ENCODE data around the gene TLL1. TPM values are rescaled to one million over a fixed set of nuclear protein-coding genes. Genes with fewer than 3 reads are reported as not detected.

TLL1 gene
- total and polyA plus RNA-seq, 7 experiments from 2014 or later, result not detected

- no peak for DNase-seq
- no peak overlapping the region for H3K27ac Mint-ChIP-seq
- Histone ChIP-seq H3K36me3 (ENCODE audit: control insufficient read depth in 2 of 3, insufficient read depth in 3 of 3, low read length in 3 of 3) (no peaks in the 10 kb centered on the region), H3K9me3 (ENCODE audit: control insufficient read depth in 2 of 3, low read length in 3 of 3) (no peaks in the 10 kb centered on the region), H3K4me3 (ENCODE audit: low read length) (no peak overlapping the region), H3K27ac (ENCODE audit: low read depth, low read length) (no peak overlapping the region), H3K27me3 (ENCODE audit: control insufficient read depth in 2 of 2, insufficient read depth in 2 of 2, low read length in 2 of 2) (no peaks in the 10 kb centered on the region), H3K4me1 (ENCODE audit: control insufficient read depth in 2 of 2, insufficient read depth in 2 of 2, low read length in 2 of 2) (no peaks in the 10 kb centered on the region)
- peaks cover 0 to 13% (median 0%) of the 10 kb centered on the region in 11 donors for H3K9me3 Mint-ChIP-seq
- H3K36me3 Mint-ChIP-seq, result no peaks in the 10 kb centered on the region
- no peaks in the 10 kb centered on the region for H3K4me1 Mint-ChIP-seq
- no peaks in the 10 kb centered on the region for H3K27me3 Mint-ChIP-seq
- ChIA-PET POLR2A (no interaction called here), CTCF (no interaction called here)
- H3K4me3 Mint-ChIP-seq, result no peak overlapping the region
- intact Hi-C loops (cut with micrococcal nuclease), result no loop called here
- ATAC-seq, result no peak
Observed at GRCh38 chr4:165839615-165840333, 33.3 kb upstream of the TLL1 start.

DNA sequence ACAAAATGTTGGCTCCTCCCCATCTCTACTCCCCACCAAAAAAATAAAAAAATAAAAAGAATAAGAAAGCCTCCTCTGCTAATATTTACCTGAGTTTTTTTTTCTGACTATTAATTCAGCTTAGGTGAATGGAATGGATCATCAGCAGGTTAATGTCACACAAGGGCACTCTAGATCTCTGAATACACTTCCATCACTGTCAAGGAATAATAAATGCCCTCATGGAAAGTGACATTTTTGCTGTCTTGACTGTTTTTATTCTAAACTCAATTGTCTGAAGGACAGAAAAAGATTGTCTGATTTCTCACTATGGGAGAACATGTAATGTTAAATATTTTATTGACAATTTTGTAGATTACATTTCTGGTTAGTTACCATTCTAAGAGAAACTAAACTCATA lies 30.4 kb upstream of the TLL1 start:
- DNase-seq, result no peak

DNA sequence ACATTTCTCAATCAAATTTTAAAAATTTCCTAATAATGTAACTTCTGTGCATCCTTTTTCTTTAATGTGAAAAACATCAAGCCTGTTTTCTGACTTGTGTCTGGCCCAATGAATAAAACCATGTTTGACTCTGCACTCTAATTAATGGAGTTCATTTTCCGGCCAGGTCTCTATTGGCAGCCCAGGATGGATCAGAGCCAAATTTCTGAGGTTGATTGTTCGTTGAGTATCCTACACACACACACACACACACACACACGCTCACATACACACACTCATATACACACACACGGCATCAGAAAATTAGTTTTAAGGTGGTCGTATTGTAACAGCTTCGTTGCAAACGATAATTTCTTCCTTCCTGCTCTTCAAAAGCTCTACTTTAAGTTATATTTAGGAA lies 28.9 kb upstream of the TLL1 start:
- no peaks in the 10 kb centered on the region for H3K36me3 Mint-ChIP-seq
- CTCF ChIA-PET, result no interaction called here
- H3K27ac ChIP-seq (ENCODE audit: low read depth, low read length), result no peak overlapping the region
- no peaks in the 10 kb centered on the region for H3K36me3 ChIP-seq (ENCODE audit: control insufficient read depth in 2 of 3, insufficient read depth in 3 of 3, low read length in 3 of 3)
- no peaks in the 10 kb centered on the region for H3K4me1 Mint-ChIP-seq
- H3K4me3 ChIP-seq (ENCODE audit: low read length), result no peak overlapping the region
- no peaks in the 10 kb centered on the region for H3K27me3 Mint-ChIP-seq
- H3K27ac Mint-ChIP-seq, result no peak overlapping the region
- H3K9me3 ChIP-seq (ENCODE audit: control insufficient read depth in 2 of 3, low read length in 3 of 3), result no peaks in the 10 kb centered on the region
- peaks cover 0 to 13% (median 0%) of the 10 kb centered on the region in 11 donors for H3K9me3 Mint-ChIP-seq
- ATAC-seq (no peak), DNase-seq (no peak)
- POLR2A ChIA-PET, result no interaction called here
- no peaks in the 10 kb centered on the region for H3K27me3 ChIP-seq (ENCODE audit: control insufficient read depth in 2 of 2, insufficient read depth in 2 of 2, low read length in 2 of 2)
- no peak overlapping the region for H3K4me3 Mint-ChIP-seq
- intact Hi-C loops (cut with micrococcal nuclease), result no loop called here
- H3K4me1 ChIP-seq (ENCODE audit: control insufficient read depth in 2 of 2, insufficient read depth in 2 of 2, low read length in 2 of 2), result no peaks in the 10 kb centered on the region

More for the DNA sequence above, 30.4 kb upstream of the TLL1 start:
- ChIA-PET CTCF (no interaction called here), POLR2A (no interaction called here)
- Mint-ChIP-seq H3K27ac (no peak overlapping the region), H3K9me3 (peaks cover 0 to 13% (median 0%) of the 10 kb centered on the region in 11 donors), H3K4me1 (no peaks in the 10 kb centered on the region), H3K4me3 (no peak overlapping the region), H3K27me3 (no peaks in the 10 kb centered on the region), H3K36me3 (no peaks in the 10 kb centered on the region)
- ATAC-seq, result no peak
- Histone ChIP-seq H3K36me3 (ENCODE audit: control insufficient read depth in 2 of 3, insufficient read depth in 3 of 3, low read length in 3 of 3) (no peaks in the 10 kb centered on the region), H3K4me3 (ENCODE audit: low read length) (no peak overlapping the region), H3K9me3 (ENCODE audit: control insufficient read depth in 2 of 3, low read length in 3 of 3) (no peaks in the 10 kb centered on the region), H3K27me3 (ENCODE audit: control insufficient read depth in 2 of 2, insufficient read depth in 2 of 2, low read length in 2 of 2) (no peaks in the 10 kb centered on the region), H3K4me1 (ENCODE audit: control insufficient read depth in 2 of 2, insufficient read depth in 2 of 2, low read length in 2 of 2) (no peaks in the 10 kb centered on the region), H3K27ac (ENCODE audit: low read depth, low read length) (no peak overlapping the region)
- intact Hi-C loops (cut with micrococcal nuclease), result no loop called here

- H3K27ac ChIP-seq (ENCODE audit: low read depth, low read length), result no peak overlapping the region
- ChIA-PET POLR2A (no interaction called here), CTCF (no interaction called here)
- DNase-seq (no peak), ATAC-seq (no peak)
- no peaks in the 10 kb centered on the region for H3K36me3 Mint-ChIP-seq
- H3K27me3 Mint-ChIP-seq, result no peaks in the 10 kb centered on the region
- H3K9me3 ChIP-seq (ENCODE audit: control insufficient read depth in 2 of 3, low read length in 3 of 3), result no peaks in the 10 kb centered on the region
- no peaks in the 10 kb centered on the region for H3K36me3 ChIP-seq (ENCODE audit: control insufficient read depth in 2 of 3, insufficient read depth in 3 of 3, low read length in 3 of 3)
- no peaks in the 10 kb centered on the region for H3K4me1 Mint-ChIP-seq
- no peaks in the 10 kb centered on the region for H3K27me3 ChIP-seq (ENCODE audit: control insufficient read depth in 2 of 2, insufficient read depth in 2 of 2, low read length in 2 of 2)
- intact Hi-C loops (cut with micrococcal nuclease), result no loop called here
- no peak overlapping the region for H3K27ac Mint-ChIP-seq
- H3K9me3 Mint-ChIP-seq, result peaks cover 0 to 2% (median 0%) of the 10 kb centered on the region in 11 donors
- H3K4me3 Mint-ChIP-seq, result no peak overlapping the region
- no peaks in the 10 kb centered on the region for H3K4me1 ChIP-seq (ENCODE audit: control insufficient read depth in 2 of 2, insufficient read depth in 2 of 2, low read length in 2 of 2)
- H3K4me3 ChIP-seq (ENCODE audit: low read length), result no peak overlapping the region
Observed at GRCh38 chr4:165851256-165851655, 21.8 kb upstream of the TLL1 start.

GRCh38 chr4:165855191-165855590 lies 17.8 kb upstream of the TLL1 start:
- Histone ChIP-seq H3K27me3 (ENCODE audit: control insufficient read depth in 2 of 2, insufficient read depth in 2 of 2, low read length in 2 of 2) (no peaks in the 10 kb centered on the region), H3K36me3 (ENCODE audit: control insufficient read depth in 2 of 3, insufficient read depth in 3 of 3, low read length in 3 of 3) (no peaks in the 10 kb centered on the region), H3K4me1 (ENCODE audit: control insufficient read depth in 2 of 2, insufficient read depth in 2 of 2, low read length in 2 of 2) (no peaks in the 10 kb centered on the region), H3K9me3 (ENCODE audit: control insufficient read depth in 2 of 3, low read length in 3 of 3) (no peaks in the 10 kb centered on the region), H3K27ac (ENCODE audit: low read depth, low read length) (no peak overlapping the region), H3K4me3 (ENCODE audit: low read length) (no peak overlapping the region)
- Mint-ChIP-seq H3K27me3 (no peaks in the 10 kb centered on the region), H3K9me3 (peaks cover 0 to 2% (median 0%) of the 10 kb centered on the region in 11 donors), H3K27ac (no peak overlapping the region), H3K4me1 (no peaks in the 10 kb centered on the region), H3K36me3 (no peaks in the 10 kb centered on the region), H3K4me3 (no peak overlapping the region)
- ATAC-seq, result no peak
- POLR2A ChIA-PET, result no interaction called here
- intact Hi-C loops (cut with micrococcal nuclease), result no loop called here
- DNase-seq, result no peak
- CTCF ChIA-PET, result no interaction called here

DNA sequence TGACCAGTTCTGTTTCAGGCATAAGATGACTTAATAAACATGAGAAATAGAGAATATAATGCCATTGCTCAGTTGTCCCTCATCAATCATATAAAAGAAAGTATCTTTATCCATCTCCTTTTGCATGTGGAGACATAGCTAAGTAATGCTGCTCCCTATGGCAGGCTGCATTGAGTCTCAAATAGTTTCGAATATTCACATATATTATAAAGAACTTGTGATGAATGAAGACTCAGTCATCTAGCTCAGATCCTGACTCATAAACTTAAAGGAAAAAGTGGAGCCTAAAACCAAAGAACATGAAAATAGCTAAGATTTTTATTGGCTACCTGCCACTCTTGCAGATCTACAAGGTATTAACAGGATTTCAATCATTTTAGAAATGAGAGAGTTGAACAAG lies 11.7 kb upstream of the TLL1 start:
- intact Hi-C loops (cut with micrococcal nuclease), result no loop called here
- Histone ChIP-seq H3K4me3 (ENCODE audit: low read length) (no peak overlapping the region), H3K36me3 (ENCODE audit: control insufficient read depth in 2 of 3, insufficient read depth in 3 of 3, low read length in 3 of 3) (no peaks in the 10 kb centered on the region), H3K27ac (ENCODE audit: low read depth, low read length) (no peak overlapping the region), H3K4me1 (ENCODE audit: control insufficient read depth in 2 of 2, insufficient read depth in 2 of 2, low read length in 2 of 2) (no peaks in the 10 kb centered on the region), H3K27me3 (ENCODE audit: control insufficient read depth in 2 of 2, insufficient read depth in 2 of 2, low read length in 2 of 2) (no peaks in the 10 kb centered on the region), H3K9me3 (ENCODE audit: control insufficient read depth in 2 of 3, low read length in 3 of 3) (no peaks in the 10 kb centered on the region)
- Mint-ChIP-seq H3K4me1 (no peaks in the 10 kb centered on the region), H3K9me3 (no peaks in the 10 kb centered on the region), H3K4me3 (no peak overlapping the region), H3K27ac (no peak overlapping the region), H3K36me3 (no peaks in the 10 kb centered on the region), H3K27me3 (no peaks in the 10 kb centered on the region)
- ATAC-seq, result no peak
- POLR2A ChIA-PET, result no interaction called here
- CTCF ChIA-PET, result no interaction called here
- no peak for DNase-seq

DNA sequence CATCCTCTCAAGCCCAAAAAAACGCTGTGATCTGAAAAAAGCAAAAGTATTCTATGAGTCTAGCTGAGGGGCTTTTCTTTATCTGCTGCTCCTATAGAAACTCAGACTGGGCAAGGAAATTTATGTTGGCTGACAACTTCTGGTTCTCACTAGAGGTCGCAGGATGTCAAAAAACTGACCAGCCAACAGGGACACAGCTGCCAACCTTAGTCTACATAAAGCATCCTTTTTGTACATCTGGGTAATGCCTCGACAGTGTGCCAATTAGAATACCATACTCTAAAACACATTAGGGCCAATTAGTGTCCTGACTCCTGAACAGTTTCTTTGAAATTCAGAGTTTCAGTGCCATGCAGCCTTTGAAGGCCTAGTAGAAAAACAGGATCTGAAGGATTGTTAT lies 8.8 kb upstream of the TLL1 start:
- no peaks in the 10 kb centered on the region for H3K27me3 Mint-ChIP-seq
- no peak overlapping the region for H3K4me3 ChIP-seq (ENCODE audit: low read length)
- ChIA-PET POLR2A (no interaction called here), CTCF (no interaction called here)
- no peak overlapping the region for H3K4me3 Mint-ChIP-seq
- no peaks in the 10 kb centered on the region for H3K4me1 ChIP-seq (ENCODE audit: control insufficient read depth in 2 of 2, insufficient read depth in 2 of 2, low read length in 2 of 2)
- H3K4me1 Mint-ChIP-seq, result no peaks in the 10 kb centered on the region
- no peaks in the 10 kb centered on the region for H3K36me3 Mint-ChIP-seq
- no peaks in the 10 kb centered on the region for H3K9me3 Mint-ChIP-seq
- H3K27me3 ChIP-seq (ENCODE audit: control insufficient read depth in 2 of 2, insufficient read depth in 2 of 2, low read length in 2 of 2), result no peaks in the 10 kb centered on the region
- intact Hi-C loops (cut with micrococcal nuclease), result no loop called here
- no peaks in the 10 kb centered on the region for H3K9me3 ChIP-seq (ENCODE audit: control insufficient read depth in 2 of 3, low read length in 3 of 3)
- DNase-seq, result no peak
- no peak overlapping the region for H3K27ac ChIP-seq (ENCODE audit: low read depth, low read length)
- no peak overlapping the region for H3K27ac Mint-ChIP-seq
- no peaks in the 10 kb centered on the region for H3K36me3 ChIP-seq (ENCODE audit: control insufficient read depth in 2 of 3, insufficient read depth in 3 of 3, low read length in 3 of 3)
- ATAC-seq, result no peak

Data from naive thymus-derived CD4-positive, alpha-beta T cell (primary cell).